NCI-H345 (cell line): ENCODE results near the gene ADAM10.
"Not testable (repeated sequence)": the region's sequence is repeated elsewhere in the genome, so short reads cannot be mapped to it uniquely, and the experiment has no call there.

Experiments used
- DNase-seq: peaks from one replicate; lab custom pipeline; 2025; lab: John Stamatoyannopoulos, UW

ADAM10 gene

DNA sequence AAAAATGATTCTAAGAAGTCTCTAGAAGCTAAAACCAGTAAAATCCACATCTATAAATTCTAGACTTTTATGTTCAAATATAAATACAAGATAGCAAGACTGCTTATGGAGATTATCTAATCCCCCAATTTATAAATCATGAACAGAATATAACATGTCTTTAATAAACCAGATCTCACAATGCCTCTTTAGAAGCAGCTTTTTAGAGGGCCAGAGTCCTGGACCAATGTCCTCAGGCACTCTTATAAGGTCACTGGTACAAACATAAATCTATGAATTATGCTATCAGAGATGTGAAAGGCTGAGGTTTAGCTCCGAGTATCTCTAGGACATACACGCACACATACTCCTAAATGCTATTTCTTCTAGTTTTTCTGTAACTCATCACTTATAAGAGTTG, 78.3 kb downstream of the ADAM10 start:
- DNase-seq, result no peak

DNA sequence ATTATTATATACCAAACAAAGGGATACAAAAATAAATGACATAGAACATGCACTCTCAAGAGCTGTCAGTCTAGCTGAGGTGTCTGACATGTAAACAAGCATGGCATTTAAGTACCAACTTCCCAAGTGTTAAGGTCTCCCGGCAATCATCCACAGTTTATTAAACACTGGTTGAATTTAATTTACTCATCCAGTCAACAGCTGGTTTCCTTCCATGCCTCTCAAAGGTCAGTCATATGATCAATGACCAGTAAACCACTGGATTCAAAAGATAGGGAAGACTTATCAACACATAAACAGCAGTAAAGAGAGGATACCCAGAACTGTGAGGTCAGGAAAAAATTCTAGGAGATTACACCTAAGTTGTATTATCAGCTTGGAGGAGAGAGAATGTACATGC, 80.4 kb downstream of the ADAM10 start:
- no peak for DNase-seq

- DNase-seq, result no peak
These were observed 82.5 kb downstream of the ADAM10 start for GRCh38 chr15:58666957-58667356.

DNA sequence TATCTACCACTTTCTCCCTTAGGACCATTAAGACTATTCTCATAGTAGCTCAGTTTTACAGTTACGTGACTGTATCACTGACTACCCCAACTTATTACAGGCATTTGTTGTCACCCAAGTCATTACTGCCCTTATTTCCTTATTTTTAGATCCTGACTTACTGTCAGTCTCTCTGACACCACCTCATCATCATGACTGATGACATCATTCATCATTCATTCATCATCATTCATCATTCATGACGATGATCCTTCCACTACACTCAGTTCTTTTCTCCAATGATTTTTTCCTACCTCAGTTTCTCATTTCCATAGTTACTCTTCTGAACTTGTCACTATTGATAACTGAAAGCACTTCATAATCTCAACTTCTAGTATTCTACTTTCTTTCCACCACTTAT, 83.8 kb downstream of the ADAM10 start:
- DNase-seq, result no peak

DNA sequence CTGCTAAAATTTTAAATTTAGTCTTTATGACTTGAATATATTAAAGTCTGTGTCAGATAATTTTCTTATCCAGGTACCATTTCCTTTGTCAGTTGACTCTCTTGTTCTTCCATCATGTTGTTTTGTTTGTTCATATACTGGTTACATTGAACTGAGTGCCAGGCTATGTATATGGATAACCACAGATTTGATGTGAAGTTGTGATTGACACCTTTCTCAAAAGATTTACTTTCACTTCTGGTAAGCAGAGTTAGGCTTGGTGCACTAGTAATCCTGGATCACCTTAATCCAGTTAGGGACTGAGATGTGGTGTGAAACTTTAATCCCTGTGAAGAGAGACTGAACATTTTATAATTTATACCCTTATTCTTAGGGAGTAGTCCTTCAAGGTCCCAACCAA, 99.4 kb downstream of the ADAM10 start:
- no peak for DNase-seq

- DNase-seq, result no peak
These were observed 100.3 kb downstream of the ADAM10 start for GRCh38 chr15:58649175-58649574.

DNA sequence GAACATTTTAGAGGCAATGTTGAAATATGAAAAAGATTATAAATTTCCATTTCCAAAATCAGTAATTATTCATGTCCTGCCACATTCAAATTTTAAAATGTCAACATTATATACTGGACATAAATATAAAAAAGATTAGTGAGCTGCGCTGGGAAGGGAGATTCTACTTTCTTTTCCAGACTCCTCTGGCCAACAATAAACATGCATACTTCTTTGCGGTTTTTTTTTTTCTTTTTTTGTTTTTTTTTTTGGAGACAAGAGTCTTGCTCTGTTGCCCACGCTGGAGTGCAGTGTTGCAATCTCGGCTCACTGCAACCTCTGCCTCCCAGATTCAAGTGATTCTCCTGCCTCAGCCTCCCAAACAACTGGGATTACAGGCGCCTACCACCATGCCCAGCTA, 105.5 kb downstream of the ADAM10 start:
- no peak for DNase-seq

DNA sequence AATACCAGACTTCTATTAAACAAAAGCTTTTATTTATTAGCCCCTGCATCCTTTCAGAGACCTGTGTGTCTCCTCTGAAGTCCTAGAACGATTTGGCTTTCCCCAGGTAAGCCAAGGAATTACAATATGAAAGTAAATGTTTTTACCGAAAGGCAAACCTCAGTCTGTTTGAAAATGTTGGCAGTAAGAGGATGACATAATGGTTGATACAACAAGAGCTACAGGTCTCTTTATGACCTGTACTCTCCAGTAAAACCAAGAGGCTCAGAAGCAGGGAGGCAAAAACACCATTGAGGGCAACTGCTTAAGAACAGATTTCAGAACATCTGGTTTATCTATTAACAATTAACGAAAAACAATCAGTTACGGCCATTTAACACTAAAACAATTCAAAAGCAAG, 107.8 kb downstream of the ADAM10 start:
- no peak for DNase-seq

- DNase-seq, result no peak
These were observed 109.5 kb downstream of the ADAM10 start for GRCh38 chr15:58639992-58640391.

DNA sequence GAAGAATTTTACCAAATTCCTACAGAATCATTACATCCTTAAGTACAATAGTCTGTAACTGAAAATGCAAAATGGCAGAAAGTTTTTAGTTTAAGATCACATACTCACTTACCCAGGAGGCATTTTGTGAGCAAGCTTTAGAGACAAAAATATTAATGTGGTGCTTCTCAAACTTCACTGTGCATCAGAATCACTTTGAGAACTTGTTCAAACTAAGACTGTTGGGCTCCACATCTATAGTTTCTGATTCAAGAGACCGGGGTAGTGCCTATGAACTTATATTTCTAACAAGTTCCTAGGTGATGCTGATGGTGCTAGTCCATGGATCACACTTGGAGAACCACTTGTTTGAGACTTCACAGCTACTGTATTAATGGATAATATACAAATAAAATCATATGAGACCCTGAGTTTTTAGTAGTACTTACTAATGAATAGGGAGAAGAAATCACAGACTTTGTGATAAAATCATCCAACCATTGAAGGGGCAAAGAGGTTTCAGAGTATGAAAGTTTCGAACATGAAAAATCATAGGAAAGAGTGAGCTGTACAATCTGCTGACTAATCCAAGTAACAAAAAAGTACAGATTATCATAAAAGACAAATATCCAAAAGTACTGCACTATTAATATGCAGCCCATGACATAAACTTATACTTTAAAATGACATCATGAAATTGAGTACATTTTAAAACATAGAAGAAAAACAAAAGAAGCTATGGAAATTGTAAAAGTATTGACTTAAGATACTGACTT, 110.3 kb downstream of the ADAM10 start:
- no peak for DNase-seq

DNA sequence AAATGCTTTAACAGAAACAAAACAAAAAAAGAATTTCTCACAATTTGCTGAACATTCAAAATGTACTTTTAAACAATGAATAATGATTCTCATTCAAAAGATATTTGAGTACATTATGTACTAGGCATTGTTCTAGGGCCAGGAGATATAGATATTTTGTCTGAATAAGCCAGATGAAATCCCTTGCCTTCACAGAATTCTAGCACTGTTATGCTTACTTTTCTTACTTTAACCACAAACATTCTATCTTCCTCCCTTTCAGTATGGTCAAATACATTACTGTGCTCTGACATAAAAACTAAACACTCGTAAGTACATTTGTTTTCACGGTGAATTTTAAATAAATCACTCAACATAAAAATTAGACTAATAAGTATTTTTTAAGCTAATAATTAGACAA, 116.7 kb downstream of the ADAM10 start:
- no peak for DNase-seq

- no peak for DNase-seq
These were observed 118.2 kb downstream of the ADAM10 start for GRCh38 chr15:58631319-58631718.

DNA sequence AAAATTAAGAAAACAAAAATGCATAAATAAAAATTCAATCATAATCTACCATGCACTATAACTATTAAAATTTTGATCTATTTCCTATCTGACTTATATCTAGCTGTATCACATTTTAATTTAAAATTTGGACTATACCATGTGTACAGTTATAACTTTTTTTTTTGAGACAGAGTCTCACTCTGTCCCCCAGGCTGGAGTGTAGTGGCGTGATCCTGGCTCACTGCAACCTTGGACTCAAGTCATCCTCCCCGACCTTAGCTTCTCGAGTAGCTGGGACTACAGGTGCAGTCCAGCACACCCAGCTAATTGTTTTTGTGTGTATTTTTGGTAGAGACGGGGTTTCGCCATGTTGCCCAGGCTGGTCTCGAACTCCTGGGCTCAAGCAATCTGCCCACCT, 119.9 kb downstream of the ADAM10 start:
- no peak for DNase-seq

- no peak for DNase-seq
These were observed 121.1 kb downstream of the ADAM10 start for GRCh38 chr15:58628206-58628947.

GRCh38 chr15:58627701-58628100, 121.8 kb downstream of the ADAM10 start:
- DNase-seq, result no peak

DNA sequence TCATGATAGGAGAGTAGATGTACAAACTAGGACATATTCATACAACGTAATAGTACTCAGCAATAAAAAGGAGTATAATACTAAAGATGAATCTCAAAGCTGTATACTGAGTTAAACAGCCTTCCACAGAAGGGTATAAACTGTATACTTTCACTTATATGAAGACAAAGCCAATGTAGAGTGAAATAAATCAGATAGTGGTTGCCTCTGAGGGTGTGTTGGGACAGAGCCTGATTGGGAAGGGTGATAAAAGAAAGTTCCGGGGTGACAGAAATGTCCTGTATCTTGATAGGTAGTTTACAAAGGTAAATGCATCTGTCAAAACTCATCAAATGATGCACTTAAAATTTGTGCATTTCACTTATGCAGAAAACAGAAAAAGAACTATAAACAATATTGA, 122.5 kb downstream of the ADAM10 start:
- DNase-seq, result no peak

DNA sequence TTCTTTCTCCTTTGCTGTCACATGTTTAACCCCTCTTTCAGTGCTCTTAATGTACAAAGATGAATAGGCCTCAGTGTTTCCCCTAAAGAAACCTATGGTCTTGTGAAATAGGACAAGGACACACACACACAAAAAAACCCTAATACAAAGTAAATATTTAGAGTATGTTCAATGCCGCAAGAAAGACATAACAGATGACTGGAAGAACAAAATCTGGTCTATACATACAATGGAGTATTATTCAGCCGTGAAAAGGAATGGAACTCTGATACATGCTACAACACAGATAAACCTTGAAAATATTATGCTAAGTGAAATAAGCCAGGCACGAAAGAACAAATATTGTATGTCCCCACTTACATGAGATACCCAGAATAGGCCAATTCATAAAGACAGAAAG, 123.1 kb downstream of the ADAM10 start:
- no peak for DNase-seq

GRCh38 chr15:58622877-58623276, 126.6 kb downstream of the ADAM10 start:
- DNase-seq, result no peak

GRCh38 chr15:58620268-58620667, 129.2 kb downstream of the ADAM10 start:
- DNase-seq, result not testable (repeated sequence)

- DNase-seq, result no peak
These were observed 133.3 kb downstream of the ADAM10 start for GRCh38 chr15:58616171-58616570.

GRCh38 chr15:58611731-58612676, 137.5 kb downstream of the ADAM10 start:
- no peak for DNase-seq

DNA sequence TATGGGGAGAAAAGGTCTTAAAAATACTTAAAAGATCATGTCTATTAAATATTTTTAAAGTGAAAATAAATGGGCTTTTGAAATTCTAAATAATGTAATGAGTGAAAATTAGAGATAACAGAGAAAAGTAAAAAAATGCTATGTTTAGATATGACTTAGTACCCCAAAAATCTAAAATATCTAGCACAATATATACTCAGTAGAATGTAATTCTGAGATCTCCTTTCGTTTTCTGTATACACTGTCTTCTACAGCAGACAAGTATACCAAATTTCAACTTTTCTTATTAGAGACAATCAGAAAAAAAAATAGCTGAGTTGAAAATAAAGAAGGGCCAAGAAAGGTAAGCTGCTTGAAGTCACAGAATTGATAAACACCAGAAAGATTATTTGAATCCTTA, 140.8 kb downstream of the ADAM10 start:
- no peak for DNase-seq
